ENCODE data around the gene LIMK1. TPM values are rescaled to one million over a fixed set of nuclear protein-coding genes. Genes with fewer than 3 reads are reported as not detected.

Gene LIMK1
- total and polyA plus RNA-seq, 2 donors (not counting 3 experiments of a cell fraction or from before 2014, with no cell fraction given): 52.9 to 54.5 TPM

GRCh38 chr7:74101061-74101681, 17.6 kb downstream of the LIMK1 start:
- intact Hi-C loops (cut with micrococcal nuclease) (no loop called here), dilution Hi-C loops (cut with MboI; ENCODE audit: extremely low pct_ligation_motif_present, low sequenced_read_pairs) (no loop called here)
- Histone ChIP-seq H3K4me2 (ENCODE audit: insufficient read depth, low read length) (no peak overlapping the region), H3K9ac (replicated peaks; ENCODE audit: extremely low read depth, insufficient read depth, low read length) (no peak overlapping the region), H3K27ac (ENCODE audit: insufficient read depth, low read depth, low read length) (no peak overlapping the region), H3K4me3 (replicated peaks in 1 of 3; ENCODE audit: insufficient read depth in 1 of 3, low read depth in 1 of 3, low read length in 3 of 3) (no peak overlapping the region), H3K79me2 (ENCODE audit: control insufficient read depth, insufficient read depth, low read length) (no peaks in the 10 kb centered on the region), H3K36me3 (ENCODE audit: control insufficient read depth in 2 of 2, extremely low read depth in 1 of 2, insufficient read depth in 2 of 2, low read length in 2 of 2) (peaks cover 4 to 22% of the 10 kb centered on the region in 2 experiments), H3K9me3 (replicated peaks; ENCODE audit: control insufficient read depth, insufficient read depth, low read length) (no peaks in the 10 kb centered on the region), H3K4me1 (ENCODE audit: control insufficient read depth, extremely low read depth, insufficient read depth, low read length) (peaks cover 8% of the 10 kb centered on the region), H2AFZ (ENCODE audit: low read depth, low read length) (no peak overlapping the region), H4K20me1 (replicated peaks; ENCODE audit: control insufficient read depth, extremely low read depth, insufficient read depth, low read length) (no peaks in the 10 kb centered on the region), H3K9me1 (replicated peaks; ENCODE audit: control insufficient read depth, extremely low read depth, insufficient read depth, low read length) (no peaks in the 10 kb centered on the region), H3K27me3 (ENCODE audit: control insufficient read depth in 2 of 2, insufficient read depth in 2 of 2, low read length in 2 of 2) (no peaks in the 10 kb centered on the region)
- DNase-seq (ENCODE audit: low read depth, low spot score) (no peak), FAIRE-seq (no peak)
- TF ChIP-seq GATA2 (IDR thresholded peaks at IDR 0.05; ENCODE audit: insufficient read depth, insufficient read length, low read depth, low read length): no peak
- TF ChIP-seq MAX (IDR thresholded peaks at IDR 0.05; ENCODE audit: insufficient read depth, insufficient read length): no peak
- TF ChIP-seq POLR2A (IDR thresholded peaks at IDR 0.05; ENCODE audit: low read depth, low read length): no peak
- TF ChIP-seq POLR2AphosphoS5 (IDR thresholded peaks at IDR 0.05; ENCODE audit: insufficient read depth, low read depth, low read length): no peak
- no peak for TF ChIP-seq EZH2 (IDR thresholded peaks at IDR 0.05; ENCODE audit: borderline replicate concordance, low read depth, low read length, severe bottlenecking)
- no TSS peak for BruUV-seq (replicated peaks)
- POLR2A ChIA-PET: no interaction called here
- CTCF ChIA-PET: no interaction called here

GRCh38 chr7:74103219-74103772, 19.7 kb downstream of the LIMK1 start:
- no peaks in the 10 kb centered on the region for H3K79me2 ChIP-seq (ENCODE audit: control insufficient read depth, insufficient read depth, low read length)
- no peak for FAIRE-seq
- no peak for DNase-seq (ENCODE audit: low read depth, low spot score)
- no peak overlapping the region for H2AFZ ChIP-seq (ENCODE audit: low read depth, low read length)
- no peak overlapping the region for H3K4me3 ChIP-seq (replicated peaks in 1 of 3; ENCODE audit: insufficient read depth in 1 of 3, low read depth in 1 of 3, low read length in 3 of 3)
- POLR2A ChIA-PET: no interaction called here
- no peak overlapping the region for H3K9ac ChIP-seq (replicated peaks; ENCODE audit: extremely low read depth, insufficient read depth, low read length)
- no peaks in the 10 kb centered on the region for H3K9me1 ChIP-seq (replicated peaks; ENCODE audit: control insufficient read depth, extremely low read depth, insufficient read depth, low read length)
- no peaks in the 10 kb centered on the region for H3K27me3 ChIP-seq (ENCODE audit: control insufficient read depth in 2 of 2, insufficient read depth in 2 of 2, low read length in 2 of 2)
- peaks cover 5 to 29% of the 10 kb centered on the region in 2 experiments for H3K36me3 ChIP-seq (ENCODE audit: control insufficient read depth in 2 of 2, extremely low read depth in 1 of 2, insufficient read depth in 2 of 2, low read length in 2 of 2)
- CTCF ChIA-PET: interaction anchor here (1.2 kb wide), 2 partner anchors 11 to 33 kb away, joined by 4 read pairs; no protein-coding TSS in a partner anchor
- no TSS peak for BruUV-seq (replicated peaks)
- H4K20me1 ChIP-seq (replicated peaks; ENCODE audit: control insufficient read depth, extremely low read depth, insufficient read depth, low read length): no peaks in the 10 kb centered on the region
- H3K4me2 ChIP-seq (ENCODE audit: insufficient read depth, low read length): no peak overlapping the region
- intact Hi-C loops (cut with micrococcal nuclease): no loop called here
- H3K27ac ChIP-seq (ENCODE audit: insufficient read depth, low read depth, low read length): no peak overlapping the region
- H3K4me1 ChIP-seq (ENCODE audit: control insufficient read depth, extremely low read depth, insufficient read depth, low read length): no peaks in the 10 kb centered on the region
- no peaks in the 10 kb centered on the region for H3K9me3 ChIP-seq (replicated peaks; ENCODE audit: control insufficient read depth, insufficient read depth, low read length)
- TF ChIP-seq GATA2 (IDR thresholded peaks at IDR 0.05; ENCODE audit: insufficient read depth, insufficient read length, low read depth, low read length) (no peak), FOS (IDR thresholded peaks at IDR 0.05; ENCODE audit: borderline replicate concordance, insufficient read depth, low read length) (no peak), EZH2 (IDR thresholded peaks at IDR 0.05; ENCODE audit: borderline replicate concordance, low read depth, low read length, severe bottlenecking) (no peak), JUN (IDR thresholded peaks at IDR 0.05; ENCODE audit: borderline replicate concordance, insufficient read depth, insufficient read length, low read depth) (no peak), CTCF (IDR thresholded peaks at IDR 0.05; ENCODE audit: extremely low read depth in 1 of 2, insufficient read depth in 1 of 2, low read depth in 1 of 2, low read length in 2 of 2) (no peak), MYC (IDR thresholded peaks at IDR 0.05; ENCODE audit: low read depth, low read length) (no peak), POLR2A (IDR thresholded peaks at IDR 0.05; ENCODE audit: low read depth, low read length) (no peak), MAX (IDR thresholded peaks at IDR 0.05; ENCODE audit: insufficient read depth, insufficient read length) (no peak), POLR2AphosphoS5 (IDR thresholded peaks at IDR 0.05; ENCODE audit: insufficient read depth, low read depth, low read length) (no peak)
- dilution Hi-C loops (cut with MboI; ENCODE audit: extremely low pct_ligation_motif_present, low sequenced_read_pairs): no loop called here
